SK-N-MC (cell line): ENCODE measurements around the gene DCDC2C.

ENCODE experiments used
- EZH2 ChIP-seq: fragments of 200-600 bp; sonication (generic); IDR thresholded peaks from one replicate; pipeline ENCODE4 v1.6.1; 2017; ENCODE audit warnings: antibody characterized with exemption
- POLR2AphosphoS5 ChIP-seq: IDR thresholded peaks from 2 replicates; pipeline ENCODE4 v1.6.1; 2012; ENCODE audit warnings: mild to moderate bottlenecking, low read depth, low read length, borderline replicate concordance

DNA sequence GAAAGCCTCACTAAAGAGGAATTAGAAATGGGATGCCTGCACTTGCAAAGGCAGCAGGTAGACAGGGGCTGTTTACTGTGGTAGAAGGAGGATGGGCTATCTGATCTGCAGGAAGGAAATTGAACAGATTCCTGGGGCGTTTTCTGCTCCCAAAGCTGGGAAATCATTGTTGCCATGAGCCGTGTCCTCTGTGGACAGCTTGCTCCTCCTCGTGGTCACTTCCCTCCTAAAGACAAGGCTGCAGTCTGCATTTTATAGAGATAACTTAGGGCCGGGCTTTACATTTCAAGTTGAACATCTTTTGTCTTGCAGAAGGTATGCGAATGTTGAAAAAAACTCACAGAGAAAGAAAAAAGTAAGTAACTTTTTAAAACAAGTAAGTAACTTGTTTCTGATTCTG lies 50.9 kb downstream of the DCDC2C start:
- no peak for TF ChIP-seq EZH2
- TF ChIP-seq POLR2AphosphoS5 = no peak
